Thyroid gland (tissue), 4 donors: ENCODE results near the gene WDR81.

Experiments used
- POLR2A ChIP-seq, 2 donors: fragments of 450-650 bp; IDR thresholded peaks; one replicate each; pipeline ENCODE4 v1.6.1; 2017; ENCODE audit warnings: antibody characterized with exemption in 2 of 2, mild to moderate bottlenecking in 2 of 2, moderate library complexity in 1 of 2
- TF ChIP-seq, protein P1 (sequence below), 6 experiments: fragments of 200-600 bp in 3 of 6; fragments of 450-650 bp in 3 of 6; sonication (generic) in 3 of 6; IDR thresholded peaks; one replicate each; pipeline ENCODE4 v1.5.1; 2016 to 2019; ENCODE audit warnings: antibody characterized with exemption in 6 of 6, mild to moderate bottlenecking in 2 of 6, inconsistent platforms in 1 of 6, moderate library complexity in 1 of 6

DNA sequence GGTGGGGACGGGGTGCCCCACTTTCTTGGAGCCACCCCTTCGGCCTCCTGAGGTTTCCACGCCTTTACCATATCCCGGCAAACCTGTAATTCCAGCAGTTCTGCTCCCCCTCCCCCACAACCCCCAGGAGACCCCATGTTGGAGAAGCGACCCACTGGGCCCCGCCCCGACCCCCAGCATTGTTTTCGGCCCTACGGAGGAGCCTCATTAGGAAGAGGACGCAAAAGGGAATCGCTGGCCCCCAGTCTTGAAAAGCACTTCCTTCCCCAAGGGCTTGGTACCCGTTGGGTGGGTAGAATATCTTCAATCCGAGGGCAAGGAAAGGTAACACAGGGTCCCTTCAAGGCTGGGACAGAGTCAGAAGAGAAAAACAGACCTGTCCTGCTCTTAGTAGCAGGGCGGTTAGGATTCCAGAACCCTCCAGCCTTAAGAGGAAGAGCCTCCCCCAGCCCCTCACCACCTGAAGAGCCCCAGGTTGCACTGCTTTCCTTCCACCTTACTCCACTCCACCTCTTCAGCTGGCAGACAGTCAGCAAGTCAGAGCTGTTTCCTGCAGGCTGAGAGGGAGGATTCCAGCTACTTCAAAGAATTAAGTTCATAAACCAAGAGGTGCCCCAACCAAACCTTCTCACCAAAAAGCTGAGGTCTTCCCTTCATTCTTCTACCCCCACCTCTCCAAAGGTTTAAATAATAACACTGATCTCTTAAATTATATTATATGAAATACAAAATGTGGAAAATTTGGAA lies 13.5 kb upstream of the WDR81 start:
- TF ChIP-seq, protein P1, sequence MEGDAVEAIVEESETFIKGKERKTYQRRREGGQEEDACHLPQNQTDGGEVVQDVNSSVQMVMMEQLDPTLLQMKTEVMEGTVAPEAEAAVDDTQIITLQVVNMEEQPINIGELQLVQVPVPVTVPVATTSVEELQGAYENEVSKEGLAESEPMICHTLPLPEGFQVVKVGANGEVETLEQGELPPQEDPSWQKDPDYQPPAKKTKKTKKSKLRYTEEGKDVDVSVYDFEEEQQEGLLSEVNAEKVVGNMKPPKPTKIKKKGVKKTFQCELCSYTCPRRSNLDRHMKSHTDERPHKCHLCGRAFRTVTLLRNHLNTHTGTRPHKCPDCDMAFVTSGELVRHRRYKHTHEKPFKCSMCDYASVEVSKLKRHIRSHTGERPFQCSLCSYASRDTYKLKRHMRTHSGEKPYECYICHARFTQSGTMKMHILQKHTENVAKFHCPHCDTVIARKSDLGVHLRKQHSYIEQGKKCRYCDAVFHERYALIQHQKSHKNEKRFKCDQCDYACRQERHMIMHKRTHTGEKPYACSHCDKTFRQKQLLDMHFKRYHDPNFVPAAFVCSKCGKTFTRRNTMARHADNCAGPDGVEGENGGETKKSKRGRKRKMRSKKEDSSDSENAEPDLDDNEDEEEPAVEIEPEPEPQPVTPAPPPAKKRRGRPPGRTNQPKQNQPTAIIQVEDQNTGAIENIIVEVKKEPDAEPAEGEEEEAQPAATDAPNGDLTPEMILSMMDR (IDR thresholded peaks at IDR 0.05), result no peak
- no peak for TF ChIP-seq POLR2A (IDR thresholded peaks at IDR 0.05)
